Glomerular visceral epithelial cell (primary cell): ENCODE measurements around the gene MESP2.

Experiments
- DNase-seq: peaks from one replicate; pipeline ENCODE4 v3.0.0-alpha.2; 2016; ENCODE audit errors: extremely low spot score

The MESP2 gene

DNA sequence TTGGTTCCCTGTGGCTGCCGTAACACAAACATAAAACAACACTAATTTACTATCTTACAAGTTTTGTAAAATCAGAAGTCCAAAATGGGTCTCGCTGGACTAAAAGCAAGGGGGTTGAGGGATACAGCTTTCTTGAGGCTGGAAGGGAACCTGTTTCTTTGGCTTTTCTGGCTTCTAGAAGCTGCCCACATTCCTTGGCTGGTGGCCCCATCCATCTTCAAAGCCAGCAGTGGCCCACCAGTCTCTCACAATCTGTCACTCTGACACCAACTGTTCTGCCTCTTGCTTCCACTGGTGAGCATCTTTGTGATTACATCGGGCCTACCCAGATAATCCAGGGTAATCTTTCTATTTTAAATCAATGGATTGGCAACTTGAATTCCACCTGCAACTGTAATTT, 39.6 kb downstream of the MESP2 start:
- DNase-seq, result no peak

DNA sequence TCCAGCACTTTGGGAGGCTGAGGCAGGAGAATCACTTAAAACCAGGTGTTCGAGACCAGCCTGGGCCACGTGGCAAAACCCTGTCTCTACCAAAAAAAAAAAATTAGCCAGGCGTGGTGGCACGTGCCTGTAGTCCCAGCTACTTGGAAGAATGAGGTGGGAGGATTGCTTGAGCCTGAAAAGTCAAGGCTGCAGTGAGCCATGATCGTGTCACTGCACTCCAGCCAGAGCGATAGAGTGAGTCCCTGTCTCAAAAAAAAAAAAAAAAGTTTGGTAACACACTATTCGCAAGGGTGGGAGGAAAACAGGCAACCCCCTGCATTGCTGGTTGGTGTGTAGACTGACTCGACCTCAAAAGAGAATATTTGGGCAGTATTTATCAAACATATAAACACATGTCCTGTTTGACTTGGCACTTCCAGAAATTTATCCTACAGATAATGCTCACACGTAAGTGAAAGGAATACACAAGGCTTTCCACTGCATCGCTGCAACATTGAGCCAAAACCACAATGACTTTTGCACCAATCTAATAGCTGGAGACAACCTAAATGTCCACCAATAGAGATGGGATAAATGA, 41.7 kb downstream of the MESP2 start:
- no peak for DNase-seq

DNA sequence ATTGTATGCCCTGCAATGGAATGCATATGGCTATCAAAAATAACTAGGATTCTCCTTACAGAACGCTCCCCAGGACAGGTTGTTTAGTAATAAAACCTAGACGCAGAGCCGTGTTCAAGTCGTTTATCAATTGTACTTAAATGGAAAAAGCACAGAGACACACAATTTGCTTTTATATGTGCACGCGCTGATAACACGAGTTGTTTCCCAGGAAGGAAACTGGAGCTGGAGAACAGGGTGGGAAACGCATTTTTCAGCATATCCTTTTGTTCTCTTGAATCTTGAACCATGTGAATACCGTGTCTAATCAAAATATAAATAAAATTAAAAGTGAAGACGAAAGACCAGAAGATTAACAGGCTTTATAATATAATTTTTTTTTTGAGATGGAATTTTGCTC, 42.2 kb downstream of the MESP2 start:
- DNase-seq, result no peak

DNA sequence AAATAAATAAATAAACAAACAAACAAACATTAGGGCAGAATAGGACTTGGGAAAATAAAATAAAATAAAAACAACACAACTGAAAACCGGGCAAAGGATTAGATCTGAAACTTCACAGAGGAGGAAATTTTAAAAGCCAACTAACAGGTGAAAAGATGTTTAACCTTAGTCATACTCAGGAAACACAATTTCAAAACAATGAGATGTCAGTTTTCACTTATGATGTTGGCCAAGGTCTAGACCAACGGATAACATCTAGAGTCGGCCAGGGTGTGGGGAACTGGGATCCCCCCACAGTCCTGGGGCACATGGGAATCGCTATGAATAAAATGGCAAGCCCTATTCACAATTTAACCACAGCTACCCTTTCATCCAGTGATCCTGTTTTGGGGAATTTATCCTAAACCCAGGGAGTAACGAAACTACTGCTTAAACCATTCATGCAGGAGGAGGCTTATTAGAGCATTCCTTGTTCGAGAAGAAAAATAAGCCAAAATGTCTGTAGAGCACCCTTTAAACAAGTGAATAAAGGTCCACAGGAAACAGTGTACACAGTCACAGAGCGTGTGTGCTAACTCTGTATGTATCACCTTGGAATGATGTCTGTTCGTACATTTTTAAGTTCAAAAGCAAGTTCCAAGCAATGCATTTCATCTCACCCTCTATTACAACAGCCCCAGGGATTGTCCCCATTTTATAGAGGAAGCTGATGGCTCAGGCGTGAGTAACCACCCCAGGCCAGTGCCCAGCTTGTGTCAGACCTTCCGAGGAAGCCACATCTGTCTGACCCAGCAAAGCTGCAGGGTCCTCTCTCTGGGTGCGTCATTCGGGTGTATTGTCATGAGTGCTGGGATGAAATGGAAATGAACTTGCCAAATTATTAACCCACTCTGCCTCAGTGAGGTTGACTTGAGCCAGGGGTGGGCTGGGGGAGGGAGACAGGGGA, 44.8 kb downstream of the MESP2 start:
- DNase-seq, result peak; percentile 56

DNA sequence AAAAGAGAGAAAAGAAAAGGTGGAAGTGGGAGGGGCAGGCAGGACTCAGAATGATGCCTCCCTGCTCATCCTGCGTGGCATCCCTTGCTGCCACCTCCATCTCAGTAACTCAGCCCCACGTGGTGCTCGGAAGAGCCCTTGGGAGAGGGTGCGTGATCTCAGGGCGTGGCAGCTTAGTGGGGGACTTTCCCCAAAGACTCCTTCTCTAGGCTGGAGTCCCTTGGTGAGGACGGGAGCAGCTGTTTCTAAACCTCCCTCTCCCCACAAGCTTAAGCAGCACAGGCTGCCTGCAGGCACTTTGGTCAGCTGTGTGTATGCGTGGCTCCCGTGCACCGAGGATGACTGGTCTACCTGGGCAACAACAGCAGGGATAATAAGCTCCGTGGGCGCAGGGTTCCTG, 45.9 kb downstream of the MESP2 start:
- DNase-seq, result no peak

DNA sequence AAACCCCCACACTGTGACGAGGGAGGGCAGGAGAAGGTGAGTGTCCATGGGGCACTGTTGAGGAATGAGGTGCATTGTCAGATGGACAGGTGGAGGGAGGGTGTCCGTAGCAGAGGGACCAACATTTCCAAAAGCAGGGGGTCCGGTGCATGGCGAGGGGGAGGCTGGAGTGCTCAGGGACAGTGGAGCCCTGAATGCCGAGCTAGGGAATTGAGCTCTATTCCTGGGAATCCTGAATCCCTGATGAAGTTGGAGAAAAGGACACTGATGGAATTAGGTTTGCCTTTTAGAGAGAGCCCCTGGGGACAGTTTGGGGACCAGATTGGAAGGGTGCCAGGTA, 46.4 kb downstream of the MESP2 start:
- DNase-seq, result no peak

DNA sequence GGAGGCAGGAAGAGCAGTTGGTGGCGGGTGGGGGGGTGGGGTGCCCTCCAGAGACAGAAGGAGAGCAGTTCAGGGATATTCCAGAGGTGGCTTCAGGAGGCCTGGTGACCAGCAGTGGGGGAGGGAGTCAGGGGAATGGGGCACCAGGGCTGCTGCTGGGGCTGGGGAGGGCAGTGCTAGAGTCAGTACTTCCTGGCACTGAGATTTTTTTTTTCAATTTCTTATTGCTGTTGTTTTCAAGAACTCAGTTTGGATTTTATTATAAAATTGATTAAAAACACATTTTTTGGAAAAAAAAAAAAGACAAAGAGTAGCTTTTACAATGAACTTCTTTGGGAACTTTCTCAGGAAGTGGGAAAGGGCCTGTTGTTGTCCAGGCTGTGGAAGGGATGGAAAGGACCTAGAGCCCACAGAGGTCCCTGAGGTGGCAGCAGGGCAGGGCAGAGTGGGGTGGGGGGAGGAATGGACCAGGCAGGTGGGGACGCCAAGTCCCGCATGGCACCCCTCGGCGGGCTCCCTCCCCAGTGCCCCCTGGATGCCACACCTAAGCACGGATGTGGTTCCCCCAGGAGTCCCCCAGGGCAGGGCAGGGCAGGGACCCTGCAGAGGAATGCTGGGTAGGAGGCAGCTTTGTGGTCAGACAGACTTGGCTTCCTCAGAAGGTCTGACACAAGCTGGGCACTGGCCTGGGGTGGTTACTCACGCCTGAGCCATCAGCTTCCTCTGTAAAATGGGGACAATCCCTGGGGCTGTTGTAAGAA, 47.0 kb downstream of the MESP2 start:
- peak; percentile 37 for DNase-seq

DNA sequence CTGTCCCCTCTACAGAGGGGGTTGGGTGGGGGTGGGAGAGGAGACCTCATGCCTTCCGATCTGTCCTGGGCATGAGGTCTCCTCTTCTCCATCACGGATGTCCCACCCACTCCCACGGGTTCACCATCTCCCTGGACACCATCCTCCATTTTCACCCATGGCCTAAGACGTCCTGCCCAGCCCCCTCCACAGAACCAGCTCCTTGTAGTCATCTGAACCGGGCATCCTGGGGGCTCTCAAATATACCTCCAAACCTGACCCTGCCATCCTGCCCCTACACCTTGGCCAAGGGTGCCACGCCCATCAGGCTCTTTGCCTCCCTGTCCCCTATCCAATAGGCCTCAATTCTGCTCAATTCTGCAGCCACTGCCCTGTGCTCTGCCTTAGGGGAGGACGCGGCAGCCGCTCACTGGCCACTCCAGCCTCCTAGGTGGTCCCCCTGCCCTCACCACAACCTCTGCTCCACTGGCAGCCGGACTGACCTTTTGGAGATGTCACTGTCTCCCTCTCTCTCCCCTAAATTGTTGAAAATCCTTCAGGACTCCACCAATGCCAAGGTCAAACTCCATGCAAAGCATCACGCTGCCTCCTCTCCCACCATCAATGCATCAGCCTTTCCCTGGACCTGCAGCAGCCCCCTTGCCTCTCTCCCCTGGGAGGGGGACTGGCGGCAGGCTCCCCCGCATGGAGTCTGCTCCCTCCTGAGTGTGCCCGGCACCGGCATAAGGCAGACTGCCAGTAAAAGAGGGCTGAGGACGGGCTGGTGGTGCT, 47.9 kb downstream of the MESP2 start:
- no peak for DNase-seq

DNA sequence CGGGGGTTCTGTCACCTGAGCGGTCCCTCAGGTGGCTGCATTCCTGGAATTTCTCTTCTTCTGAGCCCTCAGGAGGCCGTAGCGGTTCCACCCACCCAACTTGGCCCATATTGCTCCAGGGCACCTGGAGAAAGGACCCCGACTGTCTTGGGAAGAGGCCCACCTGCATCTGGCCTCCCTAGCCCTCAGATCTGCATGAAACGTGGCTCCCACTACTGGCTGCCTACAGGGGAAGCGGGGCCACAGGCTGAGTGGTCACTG, 48.4 kb downstream of the MESP2 start:
- DNase-seq, result no peak

DNA sequence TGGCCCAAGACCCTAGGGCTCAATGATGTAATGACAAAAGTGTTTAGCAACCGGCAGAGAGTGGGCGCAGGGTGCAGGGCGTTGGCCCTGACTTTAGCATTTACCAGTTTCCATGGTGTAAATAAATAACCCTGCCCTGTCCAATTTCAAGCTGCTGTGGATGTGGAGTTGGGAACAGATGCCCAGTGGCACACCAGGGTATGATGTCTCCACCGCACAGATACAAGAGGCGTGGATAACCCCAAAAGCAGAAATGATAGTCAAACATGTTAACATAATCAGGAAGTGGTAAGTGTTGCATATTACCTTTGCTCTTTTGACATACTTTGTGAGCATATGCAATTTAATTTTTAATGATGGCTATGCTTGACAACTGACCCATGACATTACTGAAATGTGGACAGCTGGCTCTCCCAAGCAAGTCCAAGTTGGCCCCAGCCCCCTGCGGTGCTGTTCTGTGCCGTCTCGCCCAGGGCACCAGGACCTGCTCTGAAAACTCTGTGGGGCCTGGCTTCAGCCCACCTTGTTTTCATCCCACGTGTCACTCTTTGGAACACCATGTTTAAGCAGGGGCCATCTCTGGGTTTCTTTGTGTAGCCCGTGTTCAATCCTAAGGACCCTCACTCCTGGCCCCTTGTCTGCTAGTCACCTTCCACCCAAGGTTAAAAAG, 49.3 kb downstream of the MESP2 start:
- no peak for DNase-seq

DNA sequence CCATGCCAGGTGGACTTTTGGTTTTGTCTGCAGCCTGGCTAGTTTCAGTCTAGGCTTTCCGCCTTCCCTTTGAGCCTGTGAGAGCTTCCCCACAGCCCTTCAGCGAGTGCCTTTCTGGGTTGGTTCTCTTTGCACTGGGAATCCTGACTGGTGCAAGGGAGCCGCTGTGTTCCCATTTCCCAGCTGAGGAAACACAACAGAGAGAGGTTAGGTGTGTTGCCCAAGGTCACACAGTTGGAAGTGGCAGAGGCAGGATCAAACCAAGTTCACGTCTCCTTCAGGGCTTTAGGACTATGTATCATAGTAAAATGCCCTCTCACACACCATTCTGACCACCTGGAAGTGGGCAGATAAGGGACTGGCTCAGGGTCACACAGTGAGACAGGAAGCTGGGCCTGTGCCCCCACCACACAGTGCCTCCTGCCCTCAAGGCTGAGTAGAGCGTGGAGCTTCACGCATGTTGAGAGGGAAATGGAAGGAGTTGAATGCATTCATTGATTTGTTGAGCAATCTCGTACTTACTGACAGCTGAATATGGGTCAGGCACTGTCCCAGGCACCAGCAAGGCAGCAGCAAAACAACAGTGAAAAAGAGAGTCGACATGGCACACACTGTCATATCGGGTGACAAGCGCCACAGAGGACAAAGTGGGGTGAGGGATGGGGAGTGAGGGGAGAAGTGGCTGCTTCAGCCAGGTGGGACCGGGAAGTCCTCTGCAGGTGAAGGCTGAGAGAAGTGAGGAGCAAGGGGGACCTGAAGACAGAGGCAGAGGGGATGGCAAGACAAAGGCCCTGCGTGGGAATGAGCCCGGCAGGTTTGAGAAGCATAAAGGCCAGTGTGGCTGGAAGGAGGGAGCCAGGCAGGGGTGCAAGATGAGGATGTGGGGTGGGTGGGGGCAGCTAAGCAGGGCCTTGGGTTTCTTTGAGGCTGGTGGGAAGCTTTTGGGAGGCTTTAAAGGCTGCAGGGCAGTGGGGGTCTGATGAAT, 50.8 kb downstream of the MESP2 start:
- DNase-seq, result no peak

DNA sequence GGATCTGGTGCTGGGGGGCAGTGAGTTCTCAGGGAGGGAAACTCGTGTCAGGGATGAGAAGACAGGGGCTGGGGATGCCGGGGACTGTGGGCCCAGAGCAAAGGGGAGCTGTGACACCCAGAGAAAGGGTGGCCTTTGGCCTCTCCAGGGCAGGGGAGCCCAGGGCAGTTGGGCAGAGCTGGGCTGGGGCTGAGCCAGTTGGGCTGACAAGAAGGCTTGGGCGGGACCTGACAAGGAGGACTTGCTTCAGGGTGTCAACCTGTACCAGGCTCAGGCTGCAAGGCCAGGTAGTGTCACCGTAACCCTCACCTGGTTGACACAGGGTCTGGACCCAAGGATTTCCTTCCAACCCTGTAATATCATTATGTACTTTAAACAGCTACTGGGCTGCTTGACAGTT, 51.7 kb downstream of the MESP2 start:
- no peak for DNase-seq
